SK-N-SH treated with all-trans-retinoic acid at 6 μM for 48 hours (cell line): Measurements from ENCODE around the gene INPP4B.

Experiments
- ATAC-seq: fragments of 200-7000 bp; cut with Tn5 transposase; 3 replicates; pipeline ENCODE4 v1.9.1; 2020; ENCODE audit warnings: mild to moderate bottlenecking, moderate library complexity
- CSDC2 ChIP-seq: fragments of 250-450 bp; sonication (Bioruptor Pico); IDR thresholded peaks from 2 replicates; pipeline ENCODE4 v1.5.0; 2020; ENCODE audit warnings: mild to moderate bottlenecking, moderate library complexity
- ESRRG ChIP-seq: fragments of 250-450 bp; sonication (Bioruptor Pico); IDR thresholded peaks from 2 replicates; pipeline ENCODE4 v1.6.1; 2021; ENCODE audit warnings: mild to moderate bottlenecking
- OSR1 ChIP-seq: fragments of 250-450 bp; sonication (Bioruptor Pico); IDR thresholded peaks from 2 replicates; pipeline ENCODE4 v1.8.0; 2022; ENCODE audit warnings: moderate library complexity, mild to moderate bottlenecking, inconsistent platforms
- POU6F1 ChIP-seq: fragments of 250-450 bp; sonication (Bioruptor Pico); IDR thresholded peaks from 2 replicates; pipeline ENCODE4 v1.8.0; 2021; ENCODE audit warnings: low read depth, mild to moderate bottlenecking, moderate library complexity, borderline replicate concordance
- PPARA ChIP-seq: fragments of 250-450 bp; sonication (Bioruptor Pico); IDR thresholded peaks from 2 replicates; pipeline ENCODE4 v1.5.0; 2020; ENCODE audit warnings: mild to moderate bottlenecking, borderline replicate concordance
- RARB ChIP-seq: fragments of 250-450 bp; sonication (Bioruptor Pico); IDR thresholded peaks from 2 replicates; pipeline ENCODE4 v1.8.0; 2021; ENCODE audit warnings: mild to moderate bottlenecking, moderate library complexity
- TCF4 ChIP-seq: fragments of 250-450 bp; sonication (Bioruptor Pico); IDR thresholded peaks from 2 replicates; pipeline ENCODE4 v1.8.0; 2021; ENCODE audit warnings: mild to moderate bottlenecking, moderate library complexity, borderline replicate concordance
- TOX ChIP-seq: fragments of 250-450 bp; sonication (Bioruptor Pico); IDR thresholded peaks from 2 replicates; pipeline ENCODE4 v1.8.0; 2021; ENCODE audit warnings: mild to moderate bottlenecking, moderate library complexity, borderline replicate concordance
- TSHZ2 ChIP-seq: fragments of 250-450 bp; sonication (Bioruptor Pico); IDR thresholded peaks from 2 replicates; pipeline ENCODE4 v1.5.0; 2020; ENCODE audit warnings: mild to moderate bottlenecking, moderate library complexity
- ZC3H10 ChIP-seq: fragments of 250-450 bp; sonication (Bioruptor Pico); IDR thresholded peaks from 2 replicates; pipeline ENCODE4 v1.5.1; 2021; ENCODE audit warnings: mild to moderate bottlenecking, moderate library complexity
- ZFP30 ChIP-seq: fragments of 450-650 bp; formaldehyde crosslinking; IDR thresholded peaks from 2 replicates; pipeline ENCODE4 v1.5.0; 2022; ENCODE audit warnings: mild to moderate bottlenecking, moderate library complexity
- ZNF8 ChIP-seq: fragments of 450-650 bp; formaldehyde crosslinking; IDR thresholded peaks from 2 replicates; pipeline ENCODE4 v1.5.0; 2020; ENCODE audit warnings: mild to moderate bottlenecking, moderate library complexity
- TF ChIP-seq, protein P1 (sequence below): fragments of 250-450 bp; sonication (Bioruptor Pico); IDR thresholded peaks from 2 replicates; pipeline ENCODE4 v1.5.1; 2021; ENCODE audit warnings: mild to moderate bottlenecking, moderate library complexity

INPP4B gene

GRCh38 chr4:142858965-142859364 is 12.9 kb upstream of the INPP4B start (continued):
- no peak for TF ChIP-seq POU6F1

- TF ChIP-seq PPARA (CRISPR knock-in tag), result no peak
- no peak for TF ChIP-seq TSHZ2 (CRISPR knock-in tag)
- TF ChIP-seq ZNF8, result no peak
- ATAC-seq, result no peak
Observed at GRCh38 chr4:142858446-142858845, 12.3 kb upstream of the INPP4B start.

DNA sequence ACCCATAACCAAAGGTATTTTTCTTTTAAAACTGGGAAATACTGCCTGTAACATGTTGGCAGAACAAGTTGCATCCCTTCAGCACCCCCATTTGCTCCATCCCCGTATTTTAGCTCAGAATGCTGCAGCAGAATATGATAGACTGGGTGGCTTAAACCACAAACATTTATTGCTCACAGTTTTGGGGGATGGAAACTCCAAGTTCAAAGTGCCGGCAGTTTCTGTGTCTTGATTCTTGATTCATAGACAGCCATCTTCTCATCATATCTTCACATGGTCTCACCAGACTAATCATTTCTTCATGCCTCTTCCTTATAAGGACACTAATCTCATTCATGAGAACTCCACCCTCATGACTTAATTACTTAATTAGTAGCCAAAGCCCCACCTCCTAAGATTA is 10.5 kb upstream of the INPP4B start:
- ATAC-seq, result no peak
- no peak for TF ChIP-seq TSHZ2 (CRISPR knock-in tag)
- TF ChIP-seq PPARA (CRISPR knock-in tag), result no peak
- no peak for TF ChIP-seq POU6F1
- TF ChIP-seq ZFP30 (CRISPR knock-in tag), result no peak
- no peak for TF ChIP-seq TOX (CRISPR knock-in tag)
- TF ChIP-seq, protein P1, sequence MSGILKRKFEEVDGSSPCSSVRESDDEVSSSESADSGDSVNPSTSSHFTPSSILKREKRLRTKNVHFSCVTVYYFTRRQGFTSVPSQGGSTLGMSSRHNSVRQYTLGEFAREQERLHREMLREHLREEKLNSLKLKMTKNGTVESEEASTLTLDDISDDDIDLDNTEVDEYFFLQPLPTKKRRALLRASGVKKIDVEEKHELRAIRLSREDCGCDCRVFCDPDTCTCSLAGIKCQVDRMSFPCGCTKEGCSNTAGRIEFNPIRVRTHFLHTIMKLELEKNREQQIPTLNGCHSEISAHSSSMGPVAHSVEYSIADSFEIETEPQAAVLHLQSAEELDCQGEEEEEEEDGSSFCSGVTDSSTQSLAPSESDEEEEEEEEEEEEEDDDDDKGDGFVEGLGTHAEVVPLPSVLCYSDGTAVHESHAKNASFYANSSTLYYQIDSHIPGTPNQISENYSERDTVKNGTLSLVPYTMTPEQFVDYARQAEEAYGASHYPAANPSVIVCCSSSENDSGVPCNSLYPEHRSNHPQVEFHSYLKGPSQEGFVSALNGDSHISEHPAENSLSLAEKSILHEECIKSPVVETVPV (CRISPR knock-in tag), result no peak
- no peak for TF ChIP-seq RARB (CRISPR knock-in tag)
- no peak for TF ChIP-seq TCF4 (CRISPR knock-in tag)
- no peak for TF ChIP-seq CSDC2

- ATAC-seq, result peak; percentile 39; the same call in 2 of the 3 replicates
- no peak for TF ChIP-seq ESRRG (CRISPR knock-in tag)
- TF ChIP-seq ZC3H10 (CRISPR knock-in tag), result no peak
- TF ChIP-seq, protein P1 (CRISPR knock-in tag), result no peak
- no peak for TF ChIP-seq OSR1 (CRISPR knock-in tag)
- TF ChIP-seq, all 23 proteins: peak for 0
Observed at GRCh38 chr4:142850478-142850877, 4.4 kb upstream of the INPP4B start.
